Activated CD8-positive, alpha-beta memory T cell treated with anti-CD3 and anti-CD28 coated beads for 48 hours (primary cell): Measurements from ENCODE around the gene ZNF99.
"Not testable (repeated sequence)": the region's sequence is repeated elsewhere in the genome, so short reads cannot be mapped to it uniquely, and the experiment has no call there.

Experiments used
- DNase-seq, 3 experiments: peaks; one replicate each; pipeline ENCODE4 v3.0.0-alpha.2; 2020; ENCODE audit warnings: low read depth in 2 of 3, low spot score in 2 of 3

ZNF99 gene

GRCh38 chr19:22783651-22784410 is at the start of gene ZNF99:
ZNF99 (minus strand) TSS chr19:22784151; CDS start chr19:22784016, 135 bp downstream.
- DNase-seq, result no peak

GRCh38 chr19:22832031-22832762 is 48.2 kb upstream of the ZNF99 start, which contains the start of gene ZNF723:
ZNF723 (plus strand) TSS chr19:22832291; CDS start chr19:22832380, 89 bp downstream.
- DNase-seq, result no peak

- DNase-seq, result no peak
These were observed 47.3 kb upstream of the ZNF99 start for GRCh38 chr19:22831211-22831610.

GRCh38 chr19:22814124-22814523 is 30.2 kb upstream of the ZNF99 start:
- no peak for DNase-seq

GRCh38 chr19:22807061-22807835 is 23.3 kb upstream of the ZNF99 start:
- DNase-seq, result no peak

- no peak for DNase-seq
These were observed 22.5 kb upstream of the ZNF99 start for GRCh38 chr19:22806418-22806817.

GRCh38 chr19:22797040-22797439 is 13.1 kb upstream of the ZNF99 start:
- DNase-seq, result no peak

- DNase-seq, result not testable (repeated sequence)
These were observed 8.9 kb upstream of the ZNF99 start for GRCh38 chr19:22792863-22793262.

GRCh38 chr19:22735911-22736645 is 47.9 kb downstream of the ZNF99 start:
- DNase-seq, result no peak

- no peak for DNase-seq
These were observed 50.3 kb downstream of the ZNF99 start for GRCh38 chr19:22733691-22734090.

GRCh38 chr19:22728214-22728613 is 55.7 kb downstream of the ZNF99 start:
- not testable (repeated sequence) for DNase-seq

GRCh38 chr19:22721533-22721932 is 62.4 kb downstream of the ZNF99 start:
- DNase-seq, result not testable (repeated sequence)

GRCh38 chr19:22708983-22709382 is 75.0 kb downstream of the ZNF99 start:
- DNase-seq, result no peak

GRCh38 chr19:22703096-22703495 is 80.9 kb downstream of the ZNF99 start:
- not testable (repeated sequence) for DNase-seq

- not testable (repeated sequence) for DNase-seq
These were observed 81.3 kb downstream of the ZNF99 start for GRCh38 chr19:22702661-22703060.
